ENCODE results near the gene PDZD8.

- TF ChIP-seq EZH2 (IDR thresholded peaks at IDR 0.05; ENCODE audit: borderline replicate concordance, low read length), result no peak
- TF ChIP-seq CTCF (IDR thresholded peaks at IDR 0.05; ENCODE audit: low read length), result no peak
Observed at GRCh38 chr10:117339578-117339977, 35.7 kb downstream of the PDZD8 start.

All from OCI-LY1 (cell line).